Activated effector memory CD4-positive, alpha-beta T cell treated with anti-CD3 and anti-CD28 coated beads, Interleukin-2, amount 50 U/mL, for 16 hours (primary cell): ENCODE results near the gene ZIM2.

Experiments
- DNase-seq: peaks from one replicate; pipeline ENCODE4 v3.0.0-alpha.2; 2020

The ZIM2 gene

GRCh38 chr19:56838909-56839651 is 1.4 kb downstream of the ZIM2 start:
- DNase-seq: peak; percentile 67

- no peak for DNase-seq
Measured at GRCh38 chr19:56838024-56838908, 2.3 kb downstream of the ZIM2 start.

GRCh38 chr19:56837492-56838023 is 3.0 kb downstream of the ZIM2 start:
- DNase-seq: no peak

- no peak for DNase-seq
Measured at GRCh38 chr19:56837004-56837403, 3.5 kb downstream of the ZIM2 start.

GRCh38 chr19:56836059-56836458 is 4.5 kb downstream of the ZIM2 start:
- no peak for DNase-seq

GRCh38 chr19:56835401-56835800 is 5.1 kb downstream of the ZIM2 start:
- no peak for DNase-seq

GRCh38 chr19:56834564-56835375 is 5.8 kb downstream of the ZIM2 start:
- no peak for DNase-seq

GRCh38 chr19:56832352-56832928 is 8.1 kb downstream of the ZIM2 start:
- DNase-seq: no peak

GRCh38 chr19:56831255-56831654 is 9.3 kb downstream of the ZIM2 start:
- no peak for DNase-seq

GRCh38 chr19:56829596-56829995 is 10.9 kb downstream of the ZIM2 start:
- DNase-seq: no peak

GRCh38 chr19:56827708-56828107 is 12.8 kb downstream of the ZIM2 start:
- no peak for DNase-seq

GRCh38 chr19:56823956-56824355 is 16.6 kb downstream of the ZIM2 start:
- no peak for DNase-seq

- no peak for DNase-seq
Measured at GRCh38 chr19:56823417-56823816, 17.1 kb downstream of the ZIM2 start.

- no peak for DNase-seq
Measured at GRCh38 chr19:56822755-56823154, 17.8 kb downstream of the ZIM2 start.

GRCh38 chr19:56821675-56822074 is 18.9 kb downstream of the ZIM2 start:
- no peak for DNase-seq

GRCh38 chr19:56821209-56821608 is 19.3 kb downstream of the ZIM2 start:
- no peak for DNase-seq

GRCh38 chr19:56819166-56819565 is 21.4 kb downstream of the ZIM2 start:
- DNase-seq: no peak

- no peak for DNase-seq
Measured at GRCh38 chr19:56814656-56815055, 25.9 kb downstream of the ZIM2 start.

- DNase-seq: no peak
Measured at GRCh38 chr19:56813531-56813930, 27.0 kb downstream of the ZIM2 start.

GRCh38 chr19:56811480-56811879 is 29.0 kb downstream of the ZIM2 start:
- no peak for DNase-seq

GRCh38 chr19:56810260-56810659 is 30.3 kb downstream of the ZIM2 start:
- no peak for DNase-seq

GRCh38 chr19:56808717-56809392 is 31.7 kb downstream of the ZIM2 start:
- DNase-seq: no peak
